HEK293 (cell line): ENCODE results near the gene EPSTI1.

Source experiments
- CTCF ChIA-PET: fragments of 350-600 bp; formaldehyde crosslinking; extraction: SDS; loops from one replicate; lab custom pipeline; 2021; ENCODE audit warnings: antibody characterized with exemption; lab: Yijun Ruan, JAX
- POLR2A ChIA-PET: fragments of 300-600 bp; formaldehyde crosslinking; extraction: SDS; loops from one replicate; lab custom pipeline; 2020; ENCODE audit warnings: antibody characterized with exemption, inconsistent platforms; lab: Yijun Ruan, JAX
- H3K27ac ChIP-seq: fragments of 200-500 bp; sonication (Bioruptor generic); 2 replicates; pipeline ENCODE4 v1.5.1; 2014; ENCODE audit warnings: low read depth, low read length, control low read depth, inconsistent platforms; ENCODE audit errors: extremely low read depth
- H3K36me3 ChIP-seq, 2 experiments: fragments of 200-500 bp in 1 of 2; sonication (Bioruptor generic) in 1 of 2; 1 replicate in 1 of 2; 2 replicates in 1 of 2; pipeline ENCODE4 v1.5.1; 2014 to 2017; ENCODE audit warnings: inconsistent platforms in 2 of 2, low read length in 2 of 2; ENCODE audit not compliant: control insufficient read depth in 2 of 2, insufficient read depth in 1 of 2
- H3K4me1 ChIP-seq: fragments of 200-500 bp; sonication (Bioruptor generic); 2 replicates; pipeline ENCODE4 v1.5.1; 2014; ENCODE audit warnings: mild to moderate bottlenecking, low read length, inconsistent platforms; ENCODE audit not compliant: control insufficient read depth, insufficient read depth
- H3K4me3 ChIP-seq: 2 replicates; pipeline ENCODE4 v1.5.1; 2011; ENCODE audit warnings: low read depth, mild to moderate bottlenecking, control low read depth, low read length, moderate library complexity
- H3K9me3 ChIP-seq: fragments of 200-500 bp; sonication (Bioruptor generic); 2 replicates; pipeline ENCODE4 v1.5.1; 2014; ENCODE audit warnings: low read depth, low read length, inconsistent platforms; ENCODE audit not compliant: control insufficient read depth, insufficient read depth
- AEBP2 ChIP-seq: fragments of 450-650 bp; formaldehyde crosslinking; IDR thresholded peaks from 2 replicates; pipeline ENCODE4 v1.5.1; 2016; ENCODE audit warnings: missing biosample characterization, missing genetic modification characterization, borderline replicate concordance
- GLIS2 ChIP-seq: fragments of 450-650 bp; formaldehyde crosslinking; IDR thresholded peaks from 2 replicates; pipeline ENCODE4 v1.5.1; 2016; ENCODE audit warnings: missing biosample characterization, missing genetic modification characterization
- INSM2 ChIP-seq: fragments of 450-650 bp; formaldehyde crosslinking; IDR thresholded peaks from 2 replicates; pipeline ENCODE4 v1.5.1; 2016; ENCODE audit warnings: missing biosample characterization, missing genetic modification characterization
- MYNN ChIP-seq: fragments of 450-650 bp; formaldehyde crosslinking; IDR thresholded peaks from 2 replicates; pipeline ENCODE4 v1.5.1; 2016; ENCODE audit warnings: missing biosample characterization, missing genetic modification characterization, borderline replicate concordance
- OVOL3 ChIP-seq: fragments of 450-650 bp; formaldehyde crosslinking; IDR thresholded peaks from 2 replicates; pipeline ENCODE4 v1.5.1; 2016; ENCODE audit warnings: missing biosample characterization, missing genetic modification characterization
- PBX3 ChIP-seq: sonication (generic); formaldehyde crosslinking; IDR thresholded peaks from 2 replicates; pipeline ENCODE4 v1.8.1; 2022; ENCODE audit warnings: mild to moderate bottlenecking, moderate library complexity, missing genetic modification reagents
- REST ChIP-seq: fragments of 450-650 bp; formaldehyde crosslinking; IDR thresholded peaks from 2 replicates; pipeline ENCODE4 v1.5.1; 2016; ENCODE audit warnings: missing biosample characterization, missing genetic modification characterization
- SETDB1 ChIP-seq: IDR thresholded peaks from one replicate; pipeline ENCODE4 v1.6.1; 2017; ENCODE audit warnings: mild to moderate bottlenecking, low read length, moderate library complexity, mixed read lengths; ENCODE audit not compliant: insufficient read length
- TCF7L2 ChIP-seq: IDR thresholded peaks from 2 replicates; pipeline ENCODE4 v1.6.1; 2011; ENCODE audit warnings: low read depth, mild to moderate bottlenecking, inconsistent platforms, low read length, moderate library complexity, borderline replicate concordance
- ZBTB20 ChIP-seq: fragments of 450-650 bp; formaldehyde crosslinking; IDR thresholded peaks from 2 replicates; pipeline ENCODE4 v1.5.1; 2016; ENCODE audit warnings: missing biosample characterization, missing genetic modification characterization
- ZBTB7A ChIP-seq: fragments of 450-650 bp; formaldehyde crosslinking; IDR thresholded peaks from 2 replicates; pipeline ENCODE4 v1.5.1; 2016; ENCODE audit warnings: low read depth, missing biosample characterization, missing genetic modification characterization
- ZNF112 ChIP-seq: fragments of 450-650 bp; formaldehyde crosslinking; IDR thresholded peaks from 2 replicates; pipeline ENCODE4 v1.5.0; 2017; ENCODE audit warnings: missing biosample characterization, missing genetic modification characterization
- ZNF114 ChIP-seq: fragments of 450-650 bp; formaldehyde crosslinking; IDR thresholded peaks from 2 replicates; pipeline ENCODE4 v1.5.0; 2017; ENCODE audit warnings: missing biosample characterization, missing genetic modification characterization
- ZNF132 ChIP-seq: fragments of 450-650 bp; formaldehyde crosslinking; IDR thresholded peaks from 2 replicates; pipeline ENCODE4 v1.5.1; 2017; ENCODE audit warnings: missing biosample characterization, missing genetic modification characterization, borderline replicate concordance
- ZNF157 ChIP-seq: fragments of 450-650 bp; formaldehyde crosslinking; IDR thresholded peaks from 2 replicates; pipeline ENCODE4 v1.5.1; 2016; ENCODE audit warnings: missing biosample characterization, missing genetic modification characterization
- ZNF184 ChIP-seq: fragments of 450-650 bp; IDR thresholded peaks from 2 replicates; pipeline ENCODE4 v1.5.1; 2018; ENCODE audit warnings: missing biosample characterization, mild to moderate bottlenecking, missing genetic modification characterization
- ZNF544 ChIP-seq: fragments of 450-650 bp; formaldehyde crosslinking; IDR thresholded peaks from 2 replicates; pipeline ENCODE4 v1.5.0; 2017; ENCODE audit warnings: missing biosample characterization, missing genetic modification characterization
- ZNF555 ChIP-seq: fragments of 450-650 bp; formaldehyde crosslinking; conservative IDR thresholded peaks from 2 replicates; pipeline ENCODE4 v1.5.1; 2017; ENCODE audit warnings: missing biosample characterization, mild to moderate bottlenecking, missing genetic modification characterization, inconsistent platforms
- ZNF585B ChIP-seq: fragments of 450-650 bp; formaldehyde crosslinking; IDR thresholded peaks from 2 replicates; pipeline ENCODE4 v1.5.1; 2016; ENCODE audit warnings: missing biosample characterization, missing genetic modification characterization
- ZNF624 ChIP-seq: fragments of 450-650 bp; formaldehyde crosslinking; IDR thresholded peaks from 2 replicates; pipeline ENCODE4 v1.5.1; 2017; ENCODE audit warnings: missing biosample characterization, missing genetic modification characterization
- ZNF654 ChIP-seq: fragments of 450-650 bp; formaldehyde crosslinking; IDR thresholded peaks from 2 replicates; pipeline ENCODE4 v1.5.1; 2016; ENCODE audit warnings: low read depth, missing biosample characterization, missing genetic modification characterization
- ZNF677 ChIP-seq: fragments of 450-650 bp; IDR thresholded peaks from 2 replicates; pipeline ENCODE4 v1.5.0; 2018; ENCODE audit warnings: missing biosample characterization, mild to moderate bottlenecking, missing genetic modification characterization, moderate library complexity
- ZNF837 ChIP-seq: fragments of 450-650 bp; formaldehyde crosslinking; IDR thresholded peaks from 2 replicates; pipeline ENCODE4 v1.5.1; 2016; ENCODE audit warnings: missing biosample characterization, missing genetic modification characterization
- ZSCAN4 ChIP-seq: fragments of 450-650 bp; formaldehyde crosslinking; IDR thresholded peaks from 2 replicates; pipeline ENCODE4 v1.5.1; 2017; ENCODE audit warnings: missing biosample characterization, missing genetic modification characterization
- ZXDB ChIP-seq: fragments of 450-650 bp; formaldehyde crosslinking; IDR thresholded peaks from 2 replicates; pipeline ENCODE4 v1.5.1; 2016; ENCODE audit warnings: missing biosample characterization, missing genetic modification characterization

Gene EPSTI1

GRCh38 chr13:43016226-43016625 is 24.2 kb upstream of the EPSTI1 start:
- Histone ChIP-seq H3K4me3 (no peak overlapping the region), H3K36me3 (no peaks in the 10 kb centered on the region), H3K4me1 (no peaks in the 10 kb centered on the region), H3K9me3 (no peaks in the 10 kb centered on the region), H3K27ac (no peak overlapping the region)
- no peak for TF ChIP-seq ZXDB (tag by site-specific recombination)
- TF ChIP-seq ZNF184, result no peak
- TF ChIP-seq ZNF157 (tag by site-specific recombination), result no peak
- no peak for TF ChIP-seq ZNF654 (tag by site-specific recombination)
- no peak for TF ChIP-seq ZNF624
- TF ChIP-seq ZNF544 (tag by site-specific recombination), result no peak
- TF ChIP-seq REST (tag by site-specific recombination), result no peak
- no peak for TF ChIP-seq ZNF132
- no peak for TF ChIP-seq GLIS2 (tag by site-specific recombination)
- TF ChIP-seq MYNN, result no peak
- TF ChIP-seq INSM2 (tag by site-specific recombination), result no peak
- no peak for TF ChIP-seq ZNF677 (tag by site-specific recombination)
- no peak for TF ChIP-seq PBX3
- TF ChIP-seq AEBP2, result no peak
- no peak for TF ChIP-seq ZNF837 (tag by site-specific recombination)
- TF ChIP-seq OVOL3 (tag by site-specific recombination), result no peak
- POLR2A ChIA-PET, result no interaction called here
- CTCF ChIA-PET, result interaction anchor here (0.6 to 0.7 kb wide), 3 partner anchors 10 to 877 kb away, joined by 3 to 4 read pairs (median 3); no protein-coding TSS in a partner anchor

GRCh38 chr13:43014162-43014561 is 22.1 kb upstream of the EPSTI1 start:
- CTCF ChIA-PET, result no interaction called here
- Histone ChIP-seq H3K9me3 (no peaks in the 10 kb centered on the region), H3K4me3 (no peak overlapping the region), H3K36me3 (no peaks in the 10 kb centered on the region), H3K4me1 (no peaks in the 10 kb centered on the region)
- no peak for TF ChIP-seq ZNF585B
- TF ChIP-seq ZBTB20, result no peak
- no peak for TF ChIP-seq ZSCAN4 (tag by site-specific recombination)
- no peak for TF ChIP-seq TCF7L2
- no peak for TF ChIP-seq ZNF114 (tag by site-specific recombination)
- no peak for TF ChIP-seq SETDB1
- TF ChIP-seq ZNF112 (tag by site-specific recombination), result no peak
- no peak for TF ChIP-seq ZBTB7A (tag by site-specific recombination)
- no peak for TF ChIP-seq ZNF555 (tag by site-specific recombination)
- TF ChIP-seq, all 188 proteins: peak for 0
- no peak overlapping the region for H3K27ac ChIP-seq
- POLR2A ChIA-PET, result no interaction called here
